ENCODE measurements around the gene IKZF2.

DNA sequence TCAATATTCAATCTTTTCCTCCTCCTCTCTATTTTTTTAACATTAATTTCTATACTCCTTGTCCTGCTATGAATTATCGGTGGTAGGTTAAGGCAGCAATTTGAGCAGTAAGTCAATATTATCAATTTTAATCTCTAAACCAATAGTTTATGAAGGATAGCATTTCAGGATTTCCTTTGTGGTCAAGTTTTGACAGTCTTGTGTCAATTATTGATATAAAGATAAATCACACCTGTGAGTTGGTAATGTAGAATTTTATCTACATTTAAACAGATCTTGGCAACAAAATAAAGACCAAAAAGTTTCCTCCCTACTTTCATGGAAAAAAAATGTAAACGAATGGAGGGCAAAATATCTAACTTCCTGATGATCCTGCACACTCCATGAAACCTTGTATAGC is 87.3 kb downstream of the IKZF2 start:
- TF ChIP-seq POLR2A (IDR thresholded peaks at IDR 0.05; ENCODE audit: low read length) (no peak), GATA1 (IDR thresholded peaks at IDR 0.05; ENCODE audit: low read depth, low read length) (no peak)

Measured in erythroblast (primary cell).